ENCODE results near the gene TOR4A.

TOR4A gene

DNA sequence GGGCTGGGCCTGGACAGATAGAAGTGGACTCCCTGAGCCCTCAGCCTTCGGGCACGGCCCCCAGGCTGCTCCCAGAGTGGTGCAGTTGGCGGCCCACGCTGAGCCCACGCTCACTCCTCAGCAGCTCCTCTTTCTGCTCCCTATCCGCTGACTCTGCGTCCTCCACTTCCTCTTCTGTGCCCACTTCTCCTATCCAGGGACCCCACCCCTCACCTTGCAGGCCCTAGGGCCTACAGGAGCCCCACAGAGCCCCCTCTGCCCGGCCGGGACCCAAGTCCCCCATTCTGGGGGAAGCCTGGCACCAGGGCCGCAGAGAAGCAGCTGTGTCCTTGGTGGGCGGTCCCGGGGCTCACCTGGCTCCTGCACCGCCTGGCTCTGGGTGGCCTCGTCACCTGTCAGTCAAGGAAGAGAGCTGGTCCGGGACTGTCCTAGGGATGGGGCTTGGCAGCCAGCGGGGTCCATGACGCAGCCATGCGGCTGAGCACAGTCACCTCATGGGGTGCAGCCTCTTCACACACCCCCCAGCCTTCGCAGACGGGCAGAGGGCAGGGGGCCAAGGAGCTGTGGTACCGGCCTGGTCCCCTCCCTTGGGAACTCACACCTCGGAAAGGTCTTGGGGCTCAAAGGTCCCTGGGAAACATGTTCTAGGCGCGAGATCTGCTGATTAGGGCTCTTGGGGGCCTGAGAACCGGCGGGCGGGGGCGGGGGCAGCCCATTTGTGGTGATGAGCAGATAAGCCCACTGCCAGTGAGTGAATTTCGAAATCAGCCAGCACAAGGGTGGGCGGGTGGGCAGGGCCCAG is 29.9 kb downstream of the TOR4A start:
- DNase-seq, result no peak

DNA sequence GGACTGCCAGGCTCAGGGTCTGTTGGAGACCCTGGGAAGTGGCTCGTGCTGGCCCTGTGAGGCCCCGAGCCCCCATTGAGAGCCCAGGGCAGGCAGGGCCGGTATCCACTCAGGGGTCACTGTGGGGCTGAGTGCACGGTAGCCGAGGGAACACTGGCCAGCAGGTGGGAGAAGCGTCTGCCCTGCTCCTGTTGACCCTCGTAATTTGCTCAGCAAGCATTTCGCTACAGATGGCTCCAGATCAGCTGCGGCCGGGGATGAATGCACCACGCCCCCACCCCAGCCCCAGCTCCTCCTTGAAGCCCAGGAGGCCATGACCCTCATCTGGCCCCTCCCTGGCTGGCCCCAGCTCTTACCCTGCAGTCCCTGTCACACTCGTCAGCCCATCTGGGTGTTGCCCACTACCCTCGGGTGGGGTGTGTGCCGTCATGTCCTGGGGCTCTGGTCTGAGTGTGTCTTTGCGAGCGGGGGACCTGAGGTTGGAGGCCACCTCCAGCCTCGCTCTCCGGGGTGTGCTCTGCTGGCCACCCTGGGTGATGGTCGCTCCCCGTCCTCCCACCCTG is 30.6 kb downstream of the TOR4A start:
- no peak for DNase-seq

DNA sequence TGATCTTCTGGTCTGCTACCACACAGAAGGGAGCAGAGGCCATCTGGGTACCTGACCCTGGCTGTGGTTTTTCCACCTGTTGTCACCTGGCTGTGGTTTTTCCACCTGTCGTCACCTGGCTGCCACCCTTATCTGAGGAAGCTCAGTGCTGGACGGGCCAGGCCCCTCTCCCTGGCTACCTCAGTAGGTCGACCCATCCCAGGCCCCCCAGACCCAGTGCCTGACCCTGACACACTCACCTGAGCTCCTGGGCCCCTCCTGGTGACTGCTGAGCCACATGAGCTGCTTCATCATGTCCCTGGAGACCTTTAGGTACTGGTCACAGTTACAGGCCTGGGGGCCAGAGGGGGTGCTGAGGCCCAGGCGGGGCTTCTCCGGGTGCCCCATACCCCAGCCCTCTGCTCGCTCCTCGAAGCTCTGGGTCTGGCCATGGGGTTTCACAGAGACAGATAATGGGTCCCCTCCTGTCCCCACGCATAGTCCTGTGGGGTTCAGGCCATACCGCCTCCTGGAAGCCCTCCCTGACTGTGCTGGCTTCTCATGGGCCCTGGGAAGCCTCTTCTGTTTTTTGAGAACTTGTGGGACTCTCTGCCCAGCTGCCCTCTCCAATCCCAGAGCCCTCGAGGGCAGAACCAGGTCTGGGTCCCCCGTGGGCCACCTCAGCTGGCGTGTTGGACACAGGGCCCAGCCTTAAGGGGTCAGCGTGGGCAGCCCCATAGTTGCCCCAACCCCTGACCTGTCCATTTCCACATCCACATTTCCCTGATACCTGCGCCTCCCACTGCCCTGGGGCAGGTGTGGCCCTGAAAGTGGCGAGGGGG is 32.1 kb downstream of the TOR4A start:
- DNase-seq, result no peak

DNA sequence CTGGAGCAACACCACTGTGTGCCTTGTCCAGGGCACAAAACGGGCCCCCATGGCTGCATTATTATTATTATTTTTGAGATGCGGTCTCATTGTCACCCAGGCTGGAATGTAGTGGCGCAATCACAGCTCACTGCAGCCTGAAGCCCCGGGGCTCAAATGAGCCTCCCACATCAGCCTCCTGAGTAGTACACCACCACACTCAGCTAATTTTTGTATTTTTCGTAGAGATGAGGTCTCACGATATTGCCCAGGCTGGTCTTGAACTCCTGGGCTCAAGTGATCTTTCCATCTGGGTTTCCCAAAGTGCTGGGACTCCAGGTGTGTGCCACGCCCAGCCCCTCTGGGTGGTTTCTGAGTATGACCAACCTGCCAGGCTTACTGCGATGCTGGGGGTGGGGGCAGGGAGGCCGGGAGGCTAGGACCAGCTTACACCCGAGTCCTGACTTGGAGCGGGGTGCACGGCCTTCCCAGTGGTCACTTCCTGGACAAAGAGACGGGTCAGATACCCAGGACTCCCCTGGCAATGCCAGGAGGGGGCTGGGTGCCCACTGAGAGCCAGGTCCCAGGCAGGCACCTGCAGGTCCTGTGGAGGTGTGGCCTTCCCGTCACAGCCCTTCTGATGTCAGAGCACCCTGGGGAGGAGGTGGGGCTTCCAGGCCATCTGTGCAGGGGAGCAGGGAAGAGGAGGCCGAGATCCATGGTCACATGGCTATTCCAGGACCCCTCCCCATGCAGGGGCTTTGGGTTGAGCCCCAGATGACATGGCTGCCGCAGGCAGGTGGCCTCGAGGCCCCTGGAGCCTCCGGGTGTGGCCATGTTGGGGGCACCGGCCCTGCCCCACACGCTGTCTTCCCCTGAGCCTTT is 32.9 kb downstream of the TOR4A start:
- DNase-seq, result no peak

DNA sequence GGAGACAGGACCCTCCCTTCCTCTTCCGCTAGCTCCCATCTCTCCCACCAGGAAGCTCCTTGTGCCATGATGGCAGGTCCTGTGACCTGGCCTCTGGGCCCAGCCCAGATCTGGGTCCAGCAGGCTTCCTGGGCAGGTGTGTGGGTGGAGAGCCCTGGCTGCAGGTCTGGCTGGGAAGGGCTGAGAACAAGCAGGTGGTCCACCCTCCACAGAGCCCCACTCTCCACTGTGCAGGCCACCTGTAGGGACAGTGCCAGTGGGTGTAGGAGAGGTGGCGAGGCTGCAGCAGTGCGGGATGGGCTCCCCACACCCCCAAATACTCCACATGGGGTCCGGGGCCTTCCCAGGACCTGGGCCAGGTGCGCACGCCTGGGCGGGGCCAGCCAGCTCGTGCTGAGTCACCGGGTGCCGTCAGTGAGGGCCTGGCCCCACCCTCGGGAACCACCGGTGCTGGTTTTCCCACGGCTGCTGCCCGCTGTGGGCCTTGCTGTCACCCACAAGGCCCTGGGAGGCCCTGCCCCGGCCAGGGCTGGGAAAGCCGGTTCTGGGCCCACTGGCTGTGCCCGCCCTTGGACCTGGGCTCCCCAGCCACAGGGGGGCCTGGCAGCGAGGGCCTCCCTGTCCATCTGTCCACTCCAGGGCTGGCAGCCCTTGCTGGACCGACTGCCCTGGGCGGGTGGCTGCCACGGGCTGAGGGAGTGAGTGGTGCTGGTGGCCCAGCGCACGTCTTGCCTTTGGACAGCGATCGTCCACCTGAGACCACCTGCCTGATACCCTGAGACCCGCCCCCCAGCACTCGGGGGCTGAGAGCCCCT is 33.9 kb downstream of the TOR4A start:
- no peak for DNase-seq

DNA sequence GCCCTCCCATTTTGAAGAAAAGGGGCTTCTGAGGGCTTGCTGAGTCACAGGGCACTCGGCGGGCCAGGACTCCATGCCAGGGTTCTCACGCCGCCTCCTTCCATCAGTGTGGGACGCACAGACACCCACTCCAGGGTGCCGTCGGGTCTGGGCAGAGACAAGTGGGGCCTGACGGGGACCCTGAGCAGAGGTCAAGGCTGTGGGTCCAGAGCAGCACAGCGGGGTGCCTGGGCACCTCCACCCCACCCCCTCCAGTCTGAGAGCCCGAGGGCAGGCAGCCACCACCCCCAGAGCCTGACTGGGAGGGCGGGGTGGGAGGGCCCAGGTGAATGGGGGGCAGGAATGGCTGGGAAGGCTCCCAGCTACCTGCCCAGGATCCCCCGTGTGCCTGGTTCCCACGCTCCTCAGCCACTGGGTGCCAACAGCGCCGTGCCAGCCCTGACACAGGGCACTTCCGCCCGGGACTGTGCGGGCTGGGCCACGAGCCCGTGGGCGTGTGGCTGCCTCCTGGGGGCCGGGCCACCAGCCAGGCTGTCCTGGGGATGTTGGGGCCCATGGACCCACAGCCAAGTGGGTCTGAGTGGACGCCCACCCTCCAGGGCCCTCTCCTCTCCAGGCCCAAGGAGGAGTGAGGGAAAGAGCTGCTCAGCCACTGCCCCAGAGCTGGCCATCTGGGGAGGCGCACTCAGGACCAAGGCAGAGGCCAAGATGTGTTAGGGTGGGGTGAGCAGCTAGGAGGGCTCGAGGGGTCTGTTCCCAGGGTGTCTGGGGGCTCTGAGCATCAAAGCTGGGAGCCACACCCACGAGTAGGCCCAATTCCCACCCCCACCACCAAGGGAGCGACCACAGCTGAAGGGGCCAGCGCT is 34.7 kb downstream of the TOR4A start:
- DNase-seq, result no peak

DNA sequence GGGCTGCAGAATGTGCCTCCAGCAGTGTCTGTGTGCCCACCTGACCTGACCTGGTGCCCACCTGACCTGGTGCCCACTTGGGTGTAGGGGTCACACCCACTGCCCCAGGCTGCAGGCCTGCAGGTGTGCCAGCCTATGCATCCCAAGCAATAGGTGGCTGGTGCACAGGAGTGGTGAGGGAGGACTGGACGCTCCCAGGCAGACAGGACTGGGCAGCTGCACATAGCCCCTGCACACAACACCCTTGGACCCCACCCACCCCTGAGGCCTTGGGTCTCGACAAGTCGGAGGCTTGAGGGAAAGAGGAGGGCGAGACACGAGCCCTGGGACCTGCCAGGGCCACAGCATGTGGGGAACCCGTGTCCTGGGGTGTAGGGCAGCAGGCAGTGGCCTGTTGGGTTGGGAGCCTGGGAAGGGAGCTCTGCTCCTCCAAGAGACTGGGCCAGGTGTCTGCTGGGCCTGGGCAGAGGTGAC is 35.4 kb downstream of the TOR4A start:
- no peak for DNase-seq

DNA sequence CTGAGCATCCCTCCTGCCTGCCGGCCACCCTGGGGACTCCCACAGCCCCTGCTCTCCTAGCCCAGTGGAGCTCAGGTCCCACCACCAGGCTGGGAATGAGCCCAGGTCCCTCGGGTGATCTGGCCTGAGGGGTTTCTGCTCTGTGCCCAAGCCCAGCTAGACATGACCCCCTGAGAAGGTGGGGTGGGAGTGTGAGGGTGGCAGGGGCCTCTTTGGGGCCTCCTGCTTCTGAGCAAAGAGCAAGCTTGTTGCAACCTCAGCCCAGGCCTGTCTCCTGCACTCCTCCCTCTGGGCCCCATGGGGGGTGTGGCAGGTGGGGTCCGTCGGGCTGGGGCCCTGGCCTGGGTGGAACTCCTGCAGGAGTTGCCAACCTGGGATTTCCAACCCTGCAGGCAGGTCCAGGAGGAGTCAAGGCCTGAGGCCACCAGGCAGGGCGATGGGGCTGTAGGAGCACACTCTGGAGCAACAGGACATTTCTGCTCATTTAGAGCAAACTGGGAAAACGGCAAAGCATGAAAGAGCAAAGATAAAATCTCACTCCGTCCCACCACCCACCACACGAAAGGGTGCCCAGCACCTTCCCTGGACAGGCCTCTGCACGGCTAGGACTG is 35.9 kb downstream of the TOR4A start:
- DNase-seq, result no peak

DNA sequence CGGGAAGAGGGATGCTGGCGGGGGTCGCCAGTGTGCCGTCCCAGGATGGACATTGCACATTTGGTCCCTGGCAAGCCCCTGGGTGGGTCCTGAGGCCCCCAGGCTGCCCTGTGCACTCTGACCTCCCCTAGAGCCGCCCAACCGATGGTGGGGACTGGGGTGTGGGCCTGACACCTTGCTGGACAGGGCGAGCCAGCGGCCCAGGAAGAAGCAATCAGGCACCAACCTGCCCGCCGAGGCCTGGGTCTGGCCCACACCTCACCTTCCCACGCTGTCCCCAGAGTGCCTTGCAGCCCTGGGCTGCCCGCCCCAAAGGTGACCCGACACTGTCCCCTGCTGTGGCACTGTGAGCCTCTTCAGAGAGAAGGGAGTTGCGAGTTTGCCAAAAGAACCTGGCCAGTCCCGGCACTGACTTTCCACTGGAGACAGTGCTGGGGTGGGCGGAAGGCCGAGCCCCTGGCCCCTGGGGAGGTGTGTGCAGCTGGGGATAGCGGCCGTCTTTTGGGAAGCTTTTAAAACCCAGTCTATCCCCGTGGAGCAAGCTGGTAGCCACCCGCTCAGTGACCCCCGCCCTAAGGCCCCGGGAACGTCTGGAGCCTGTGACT is 36.5 kb downstream of the TOR4A start:
- no peak for DNase-seq

DNA sequence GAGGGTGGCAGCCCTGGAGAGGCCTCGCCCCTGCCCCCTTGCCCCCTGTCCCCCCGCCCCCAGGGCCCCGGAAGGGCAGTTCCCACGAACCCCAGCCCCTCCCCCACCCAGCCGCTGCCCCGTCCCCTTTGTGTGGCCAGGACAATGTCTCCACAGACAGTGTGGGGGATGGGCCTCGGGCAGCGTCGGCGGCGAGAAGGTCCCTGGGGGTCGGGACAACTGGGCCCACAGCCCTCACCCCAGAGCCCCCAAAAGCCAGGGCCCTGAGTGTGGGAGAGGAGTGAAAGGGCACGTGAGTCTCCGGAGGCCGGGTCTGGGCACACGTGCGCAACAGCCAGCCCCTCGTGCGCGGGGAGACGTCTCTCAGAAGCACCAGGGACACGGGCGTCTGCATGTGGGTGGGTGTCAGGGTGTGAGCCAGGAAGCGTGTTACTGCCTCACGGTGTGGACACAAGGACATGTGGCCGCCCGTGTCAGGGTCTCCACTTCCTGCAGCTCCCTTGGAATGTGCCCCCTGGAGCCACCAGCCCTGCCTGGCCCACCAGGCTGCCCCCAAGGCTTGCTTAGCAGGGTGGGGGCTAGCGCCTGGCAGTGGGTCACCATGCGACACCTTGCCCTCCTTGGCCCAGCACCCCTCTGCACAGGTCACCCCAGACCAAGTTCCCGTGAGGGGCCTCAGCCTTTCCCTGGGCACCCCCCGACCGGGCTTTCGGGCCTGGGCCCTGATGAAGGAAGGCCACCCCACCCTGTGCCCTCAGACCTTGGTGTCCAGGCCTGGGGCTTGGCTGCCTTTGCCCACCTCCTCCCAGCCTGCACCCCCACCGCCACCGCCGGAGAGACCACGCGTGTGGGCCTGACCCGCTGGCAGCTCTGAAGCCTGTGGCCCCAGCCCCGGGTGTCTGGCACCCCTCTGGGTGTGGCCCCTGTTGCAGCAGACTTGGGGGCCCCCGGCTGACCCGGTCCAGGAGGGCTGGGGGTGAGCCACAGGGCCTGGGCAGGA is 37.3 kb downstream of the TOR4A start:
- DNase-seq, result no peak

DNA sequence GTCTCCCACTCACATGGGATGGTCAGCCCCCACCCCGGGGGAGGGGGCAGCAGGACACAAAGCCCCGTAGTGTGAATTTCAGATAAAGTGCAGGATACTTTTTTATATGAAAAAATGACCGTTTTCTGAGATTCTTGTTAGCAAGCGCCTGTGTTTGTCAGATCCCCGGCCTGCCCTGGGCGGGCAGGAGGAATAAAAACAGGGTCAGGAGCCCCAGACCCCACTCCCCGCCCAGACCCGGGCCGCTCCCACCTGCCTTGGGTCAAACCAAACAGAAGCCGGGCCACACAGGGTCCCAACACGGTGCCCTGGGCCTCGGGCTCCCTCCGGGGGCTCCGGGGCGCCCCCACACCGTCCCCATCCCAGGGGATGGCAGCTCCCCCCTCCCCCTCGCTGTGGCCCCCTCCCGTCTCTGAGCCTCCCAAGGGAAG is 38.1 kb downstream of the TOR4A start:
- DNase-seq, result no peak

DNA sequence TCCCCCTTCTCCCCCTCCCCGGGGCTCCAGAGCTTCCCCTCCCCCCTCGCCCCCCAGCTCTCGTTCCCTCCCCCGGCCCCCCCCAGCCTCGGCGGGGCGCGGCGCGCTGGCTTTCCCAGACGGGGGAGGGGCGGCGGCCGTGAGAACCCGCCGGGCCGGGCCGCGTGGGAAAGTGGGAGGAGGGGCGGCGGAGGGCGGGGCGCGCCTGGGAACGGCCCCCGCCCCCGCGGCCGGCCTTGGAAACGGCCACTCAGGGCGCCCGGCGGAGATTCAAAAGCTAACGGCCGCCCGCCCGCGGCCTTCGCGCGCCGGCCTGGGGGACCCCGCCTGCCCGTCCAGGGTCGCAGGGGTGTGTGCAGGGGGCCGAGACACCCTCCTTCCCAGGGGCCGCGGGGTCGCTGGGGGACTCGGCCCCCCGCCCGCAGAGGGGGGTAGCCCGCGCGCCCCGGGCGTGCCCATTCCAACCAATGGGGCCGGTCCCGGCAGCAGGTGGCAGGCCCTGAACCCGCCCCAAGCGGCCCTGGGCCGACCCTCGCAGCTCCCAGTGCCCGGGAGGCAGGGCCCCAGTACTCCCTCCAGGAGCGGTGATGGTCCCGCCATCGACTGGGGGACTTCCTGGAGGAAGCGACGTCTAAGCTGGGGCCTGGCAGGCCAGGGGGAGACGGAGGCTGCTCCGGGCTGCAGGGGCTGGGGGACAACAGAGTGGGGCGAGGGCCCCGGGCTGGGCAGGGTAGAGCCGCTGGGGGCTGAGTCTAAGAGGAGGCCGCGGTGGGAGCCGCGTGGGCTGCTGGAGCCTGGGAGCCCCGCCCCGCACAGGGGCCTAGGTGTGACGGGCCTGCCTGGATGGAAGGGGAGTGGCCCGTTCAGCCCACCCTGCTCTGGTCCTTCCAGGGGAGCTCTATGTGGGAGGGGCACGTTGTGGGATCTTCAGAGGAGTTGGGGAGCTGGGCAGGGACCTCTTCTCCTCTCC is 38.8 kb downstream of the TOR4A start:
- DNase-seq, result no peak

DNA sequence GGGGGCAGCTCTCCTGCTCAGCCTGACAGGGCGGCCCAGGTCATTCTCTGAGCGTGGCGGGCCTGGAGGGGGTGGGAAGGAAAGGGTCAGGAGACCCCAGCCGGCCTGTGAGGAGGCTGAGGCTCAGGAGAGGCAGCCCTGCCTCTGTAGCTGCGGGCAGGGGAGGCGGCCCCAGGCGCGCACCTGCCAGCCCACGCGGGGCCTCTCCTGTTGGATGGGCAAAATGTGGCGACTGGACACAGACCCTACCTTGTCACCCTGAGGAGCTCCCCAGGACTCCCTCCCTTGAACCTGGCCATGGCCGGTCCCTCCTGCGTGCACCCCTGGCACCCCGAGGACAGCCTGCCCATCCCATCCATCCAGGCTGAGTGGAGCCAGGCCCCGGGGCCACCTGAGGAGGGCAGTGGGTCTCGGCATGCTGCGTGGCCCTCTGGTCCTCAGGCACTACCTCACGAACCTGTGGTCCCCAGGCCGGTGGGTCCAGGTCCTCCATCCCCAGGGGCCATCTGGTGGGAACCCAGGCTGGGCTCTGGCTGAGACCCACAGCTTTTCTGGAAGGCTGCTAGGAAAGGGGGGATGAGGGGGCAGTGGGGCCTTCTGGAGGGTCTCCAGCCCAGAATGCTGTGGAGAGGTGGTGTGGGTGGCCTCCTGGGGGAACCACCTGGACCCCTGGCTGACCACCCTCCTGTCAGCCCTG is 39.6 kb downstream of the TOR4A start:
- no peak for DNase-seq

DNA sequence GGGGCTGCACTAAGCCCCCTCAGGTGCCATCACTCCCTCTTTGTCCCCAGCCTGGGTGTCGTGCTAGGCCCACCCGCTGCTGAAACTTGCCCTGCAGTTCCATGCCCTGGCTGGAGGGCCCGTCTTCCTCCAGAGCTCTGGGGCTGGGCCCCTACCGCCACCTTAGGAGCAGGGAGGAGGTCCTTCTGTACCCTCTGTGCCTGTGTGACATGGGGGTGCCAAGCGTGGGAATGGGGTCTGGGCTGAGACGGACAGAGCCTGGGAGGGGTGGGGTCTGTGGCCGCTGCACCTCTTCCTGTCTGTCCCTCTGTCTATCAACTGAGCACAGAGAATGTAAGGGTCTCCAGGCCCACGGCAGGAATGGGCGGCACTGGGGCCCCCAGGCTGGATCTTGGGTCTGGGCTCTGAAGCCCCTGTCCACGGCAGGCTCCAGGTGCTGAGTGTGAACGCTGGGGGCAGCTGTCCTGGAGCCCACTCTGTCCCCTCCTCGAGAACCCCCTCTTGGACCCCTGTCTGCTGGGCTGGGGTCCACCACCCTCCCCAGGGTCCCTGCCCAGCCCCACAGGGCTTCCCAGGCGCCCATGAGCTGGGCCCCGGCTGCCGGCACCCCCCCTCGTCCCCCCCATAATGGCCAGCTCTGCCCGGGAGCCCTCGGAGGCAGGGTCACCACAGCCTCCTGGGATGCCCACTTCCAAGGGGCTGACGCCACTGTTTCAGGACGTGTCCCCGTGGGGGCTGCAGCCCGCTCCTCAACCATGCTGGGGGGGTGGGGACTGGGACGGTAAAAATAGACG is 40.4 kb downstream of the TOR4A start:
- no peak for DNase-seq

DNA sequence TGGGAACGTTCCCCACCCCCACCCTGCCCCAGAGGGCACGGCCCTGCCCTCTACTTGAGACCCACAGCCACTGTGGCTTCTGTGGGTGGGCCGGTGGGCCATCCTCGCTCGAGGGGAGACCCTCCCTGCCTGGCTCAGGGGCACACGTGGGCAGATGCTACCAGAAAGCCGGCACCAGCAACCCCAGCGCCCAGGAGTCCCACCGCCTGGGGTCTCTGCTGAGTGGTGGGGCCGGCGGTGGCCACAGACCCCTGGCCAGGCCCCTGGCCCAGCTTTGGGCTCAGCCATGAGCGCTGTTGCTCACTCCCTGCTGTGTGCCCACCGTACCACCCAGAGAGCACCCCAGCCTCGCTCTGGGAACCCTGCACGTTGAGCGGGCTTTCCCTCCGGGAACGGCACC is 41.1 kb downstream of the TOR4A start:
- no peak for DNase-seq
